Parathyroid adenoma (tissue), 2 donors: ENCODE results near the gene HIBADH.
"Not testable (repeated sequence)": the region's sequence is repeated elsewhere in the genome, so short reads cannot be mapped to it uniquely, and the experiment has no call there.

Experiments used
- H2AFZ ChIP-seq: fragments of 300-600 bp; sonication (generic); one replicate; pipeline ENCODE4 v1.7.0; 2017; ENCODE audit warnings: antibody characterized with exemption, mild to moderate bottlenecking
- H3K27ac ChIP-seq: fragments of 300-600 bp; sonication (generic); one replicate; pipeline ENCODE4 v1.7.0; 2017
- H3K27me3 ChIP-seq: fragments of 300-600 bp; sonication (generic); one replicate; pipeline ENCODE4 v1.7.0; 2017; ENCODE audit warnings: low read length; ENCODE audit not compliant: control insufficient read depth, insufficient read depth
- H3K36me3 ChIP-seq: fragments of 300-600 bp; sonication (generic); one replicate; pipeline ENCODE4 v1.7.0; 2017; ENCODE audit warnings: low read length; ENCODE audit not compliant: control insufficient read depth, insufficient read depth
- H3K4me1 ChIP-seq: fragments of 300-600 bp; sonication (generic); one replicate; pipeline ENCODE4 v1.7.0; 2017; ENCODE audit warnings: control low read depth
- H3K4me2 ChIP-seq: fragments of 300-600 bp; sonication (generic); one replicate; pipeline ENCODE4 v1.7.0; 2017; ENCODE audit warnings: low read length
- H3K4me3 ChIP-seq: fragments of 300-600 bp; sonication (generic); one replicate; pipeline ENCODE4 v1.7.0; 2017; ENCODE audit warnings: low read depth, low read length
- H3K79me2 ChIP-seq: fragments of 300-600 bp; sonication (generic); one replicate; pipeline ENCODE4 v1.7.0; 2017; ENCODE audit warnings: control low read depth
- H3K9ac ChIP-seq: fragments of 300-600 bp; sonication (generic); one replicate; pipeline ENCODE4 v1.7.0; 2017; ENCODE audit warnings: mild to moderate bottlenecking
- H3K9me3 ChIP-seq: fragments of 300-600 bp; sonication (generic); one replicate; pipeline ENCODE4 v1.7.0; 2017; ENCODE audit warnings: low read length; ENCODE audit not compliant: control insufficient read depth
- CTCF ChIP-seq: fragments of 300-600 bp; sonication (generic); IDR thresholded peaks from one replicate; pipeline ENCODE4 v1.7.0; 2017; ENCODE audit warnings: antibody characterized with exemption, mild to moderate bottlenecking
- donor health status: primary hyperparathyroidism.

HIBADH gene

GRCh38 chr7:27685209-27685608 is 22.5 kb upstream of the HIBADH start:
- Histone ChIP-seq H2AFZ (no peak overlapping the region), H3K36me3 (no peaks in the 10 kb centered on the region), H3K9ac (no peak overlapping the region), H3K4me3 (no peak overlapping the region), H3K4me2 (no peak overlapping the region), H3K4me1 (no peaks in the 10 kb centered on the region), H3K27me3 (no peaks in the 10 kb centered on the region), H3K9me3 (no peaks in the 10 kb centered on the region), H3K27ac (no peak overlapping the region), H3K79me2 (no peaks in the 10 kb centered on the region)
- TF ChIP-seq CTCF, result no peak

GRCh38 chr7:27684491-27684890 is 21.8 kb upstream of the HIBADH start:
- no peaks in the 10 kb centered on the region for H3K27me3 ChIP-seq
- no peak overlapping the region for H3K27ac ChIP-seq
- no peaks in the 10 kb centered on the region for H3K9me3 ChIP-seq
- H3K4me3 ChIP-seq, result no peak overlapping the region
- no peaks in the 10 kb centered on the region for H3K4me1 ChIP-seq
- no peak overlapping the region for H3K9ac ChIP-seq
- H2AFZ ChIP-seq, result no peak overlapping the region
- H3K4me2 ChIP-seq, result no peak overlapping the region
- no peak for TF ChIP-seq CTCF
- H3K79me2 ChIP-seq, result no peaks in the 10 kb centered on the region
- H3K36me3 ChIP-seq, result no peaks in the 10 kb centered on the region

GRCh38 chr7:27680610-27681009 is 17.9 kb upstream of the HIBADH start:
- TF ChIP-seq CTCF, result no peak
- no peak overlapping the region for H2AFZ ChIP-seq
- no peak overlapping the region for H3K9ac ChIP-seq
- H3K27me3 ChIP-seq, result no peaks in the 10 kb centered on the region
- H3K9me3 ChIP-seq, result no peaks in the 10 kb centered on the region
- H3K79me2 ChIP-seq, result no peaks in the 10 kb centered on the region
- H3K36me3 ChIP-seq, result no peaks in the 10 kb centered on the region
- H3K4me3 ChIP-seq, result no peak overlapping the region
- no peak overlapping the region for H3K27ac ChIP-seq
- H3K4me1 ChIP-seq, result no peaks in the 10 kb centered on the region
- H3K4me2 ChIP-seq, result no peak overlapping the region

GRCh38 chr7:27678617-27679260 is 16.1 kb upstream of the HIBADH start:
- Histone ChIP-seq H3K4me3 (no peak overlapping the region), H3K9me3 (no peaks in the 10 kb centered on the region), H3K27me3 (no peaks in the 10 kb centered on the region), H3K79me2 (no peaks in the 10 kb centered on the region), H2AFZ (no peak overlapping the region), H3K36me3 (no peaks in the 10 kb centered on the region), H3K27ac (no peak overlapping the region), H3K4me1 (no peaks in the 10 kb centered on the region), H3K9ac (no peak overlapping the region), H3K4me2 (no peak overlapping the region)
- no peak for TF ChIP-seq CTCF

GRCh38 chr7:27677912-27678612 is 15.4 kb upstream of the HIBADH start:
- H3K27ac ChIP-seq, result no peak overlapping the region

GRCh38 chr7:27674126-27674525 is 11.4 kb upstream of the HIBADH start:
- H3K79me2 ChIP-seq, H2AFZ ChIP-seq, H3K9me3 ChIP-seq, H3K4me3 ChIP-seq, H3K4me1 ChIP-seq, H3K27me3 ChIP-seq, H3K27ac ChIP-seq, H3K9ac ChIP-seq, H3K36me3 ChIP-seq, H3K4me2 ChIP-seq: not testable (repeated sequence)

More at GRCh38 chr7:27677912-27678612, 15.4 kb upstream of the HIBADH start:
- no peak for TF ChIP-seq CTCF
- Histone ChIP-seq H3K9ac (no peak overlapping the region), H3K9me3 (no peaks in the 10 kb centered on the region), H3K4me1 (no peaks in the 10 kb centered on the region), H3K4me3 (no peak overlapping the region), H3K27me3 (no peaks in the 10 kb centered on the region), H2AFZ (no peak overlapping the region), H3K36me3 (no peaks in the 10 kb centered on the region), H3K79me2 (no peaks in the 10 kb centered on the region), H3K4me2 (no peak overlapping the region)
